ENCODE measurements around the gene E2F1.

- TF ChIP-seq CTCF (IDR thresholded peaks at IDR 0.05) (no peak), POLR2AphosphoS5 (IDR thresholded peaks at IDR 0.05) (no peak)
Observed at GRCh38 chr20:33729101-33729500, 42.9 kb upstream of the E2F1 start.

Data from esophagus muscularis mucosa (tissue), 3 donors.